ENCODE results near the gene LARP4.

The LARP4 gene

DNA sequence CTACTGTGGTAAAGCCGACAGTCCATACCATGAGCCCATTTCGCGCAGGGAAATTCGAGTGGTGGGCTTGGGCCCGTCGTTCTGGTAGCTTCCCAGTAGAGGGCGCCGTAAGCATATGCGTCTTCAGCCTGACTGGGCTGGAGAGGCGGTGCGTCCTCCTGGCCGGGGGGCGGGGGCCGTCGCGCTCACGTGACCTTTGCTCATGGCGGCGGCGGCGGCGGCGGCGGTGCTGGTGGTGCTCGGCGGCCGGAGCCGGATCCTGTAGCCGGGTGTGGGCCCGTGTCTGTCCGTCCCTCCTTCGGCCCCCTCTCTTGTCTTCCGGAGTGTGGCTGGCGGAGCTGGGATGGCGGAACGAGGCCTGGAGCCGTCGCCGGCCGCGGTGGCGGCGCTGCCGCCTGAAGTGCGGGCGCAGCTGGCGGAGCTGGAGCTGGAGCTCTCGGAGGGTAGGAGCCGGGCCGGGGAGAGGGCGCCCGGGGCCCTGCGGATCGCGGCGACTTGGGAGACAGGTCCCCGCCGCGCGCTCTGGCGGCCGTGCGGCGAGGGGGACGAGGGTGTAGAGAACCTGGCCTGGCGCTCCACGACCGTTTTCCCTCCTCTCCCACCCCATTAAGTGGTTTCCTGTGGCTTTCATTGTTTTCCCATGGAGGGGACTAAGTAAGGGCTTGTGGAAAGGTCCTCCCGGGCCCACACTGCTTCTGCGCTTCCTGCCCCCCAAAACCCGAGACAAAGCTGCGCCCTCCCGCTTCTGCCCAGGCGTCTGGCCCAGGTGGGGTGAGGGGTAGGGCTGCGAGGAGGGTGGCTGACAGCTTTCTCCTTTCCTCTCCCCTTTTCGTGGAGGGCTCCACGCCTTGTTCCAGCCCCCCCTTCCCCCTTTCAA lies 104.4 kb downstream of the LARP4 start, which contains the start of gene DIP2B (continued):
- no peak for TF ChIP-seq ZNF548 (tag by site-specific recombination; IDR thresholded peaks at IDR 0.05)
- TF ChIP-seq, protein P1, sequence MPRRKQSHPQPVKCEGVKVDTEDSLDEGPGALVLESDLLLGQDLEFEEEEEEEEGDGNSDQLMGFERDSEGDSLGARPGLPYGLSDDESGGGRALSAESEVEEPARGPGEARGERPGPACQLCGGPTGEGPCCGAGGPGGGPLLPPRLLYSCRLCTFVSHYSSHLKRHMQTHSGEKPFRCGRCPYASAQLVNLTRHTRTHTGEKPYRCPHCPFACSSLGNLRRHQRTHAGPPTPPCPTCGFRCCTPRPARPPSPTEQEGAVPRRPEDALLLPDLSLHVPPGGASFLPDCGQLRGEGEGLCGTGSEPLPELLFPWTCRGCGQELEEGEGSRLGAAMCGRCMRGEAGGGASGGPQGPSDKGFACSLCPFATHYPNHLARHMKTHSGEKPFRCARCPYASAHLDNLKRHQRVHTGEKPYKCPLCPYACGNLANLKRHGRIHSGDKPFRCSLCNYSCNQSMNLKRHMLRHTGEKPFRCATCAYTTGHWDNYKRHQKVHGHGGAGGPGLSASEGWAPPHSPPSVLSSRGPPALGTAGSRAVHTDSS (tag by site-specific recombination; IDR thresholded peaks at IDR 0.05): no peak
- TF ChIP-seq, protein P2, sequence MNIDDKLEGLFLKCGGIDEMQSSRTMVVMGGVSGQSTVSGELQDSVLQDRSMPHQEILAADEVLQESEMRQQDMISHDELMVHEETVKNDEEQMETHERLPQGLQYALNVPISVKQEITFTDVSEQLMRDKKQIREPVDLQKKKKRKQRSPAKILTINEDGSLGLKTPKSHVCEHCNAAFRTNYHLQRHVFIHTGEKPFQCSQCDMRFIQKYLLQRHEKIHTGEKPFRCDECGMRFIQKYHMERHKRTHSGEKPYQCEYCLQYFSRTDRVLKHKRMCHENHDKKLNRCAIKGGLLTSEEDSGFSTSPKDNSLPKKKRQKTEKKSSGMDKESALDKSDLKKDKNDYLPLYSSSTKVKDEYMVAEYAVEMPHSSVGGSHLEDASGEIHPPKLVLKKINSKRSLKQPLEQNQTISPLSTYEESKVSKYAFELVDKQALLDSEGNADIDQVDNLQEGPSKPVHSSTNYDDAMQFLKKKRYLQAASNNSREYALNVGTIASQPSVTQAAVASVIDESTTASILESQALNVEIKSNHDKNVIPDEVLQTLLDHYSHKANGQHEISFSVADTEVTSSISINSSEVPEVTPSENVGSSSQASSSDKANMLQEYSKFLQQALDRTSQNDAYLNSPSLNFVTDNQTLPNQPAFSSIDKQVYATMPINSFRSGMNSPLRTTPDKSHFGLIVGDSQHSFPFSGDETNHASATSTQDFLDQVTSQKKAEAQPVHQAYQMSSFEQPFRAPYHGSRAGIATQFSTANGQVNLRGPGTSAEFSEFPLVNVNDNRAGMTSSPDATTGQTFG (tag by site-specific recombination; IDR thresholded peaks at IDR 0.05; ENCODE audit: borderline replicate concordance): no peak
- no peak for TF ChIP-seq ZNF114 (tag by site-specific recombination; IDR thresholded peaks at IDR 0.05)
- TF ChIP-seq KLF9 (tag by site-specific recombination; IDR thresholded peaks at IDR 0.05; ENCODE audit: low read depth): peak; percentile 69
- no peak for TF ChIP-seq ZNF510 (tag by site-specific recombination; IDR thresholded peaks at IDR 0.05; ENCODE audit: insufficient replicate concordance)
- TF ChIP-seq GLIS1 (tag by site-specific recombination; IDR thresholded peaks at IDR 0.05): peak; percentile 42
- TF ChIP-seq ZNF341 (tag by site-specific recombination; IDR thresholded peaks at IDR 0.05; ENCODE audit: low read depth): no peak
- TF ChIP-seq ZNF239 (tag by site-specific recombination; IDR thresholded peaks at IDR 0.05): no peak
- TF ChIP-seq ZNF768 (tag by site-specific recombination; IDR thresholded peaks at IDR 0.05): no peak
- no peak for TF ChIP-seq ZNF544 (tag by site-specific recombination; IDR thresholded peaks at IDR 0.05)
- TF ChIP-seq ZNF571 (tag by site-specific recombination; IDR thresholded peaks at IDR 0.05): no peak
- TF ChIP-seq, protein P3, sequence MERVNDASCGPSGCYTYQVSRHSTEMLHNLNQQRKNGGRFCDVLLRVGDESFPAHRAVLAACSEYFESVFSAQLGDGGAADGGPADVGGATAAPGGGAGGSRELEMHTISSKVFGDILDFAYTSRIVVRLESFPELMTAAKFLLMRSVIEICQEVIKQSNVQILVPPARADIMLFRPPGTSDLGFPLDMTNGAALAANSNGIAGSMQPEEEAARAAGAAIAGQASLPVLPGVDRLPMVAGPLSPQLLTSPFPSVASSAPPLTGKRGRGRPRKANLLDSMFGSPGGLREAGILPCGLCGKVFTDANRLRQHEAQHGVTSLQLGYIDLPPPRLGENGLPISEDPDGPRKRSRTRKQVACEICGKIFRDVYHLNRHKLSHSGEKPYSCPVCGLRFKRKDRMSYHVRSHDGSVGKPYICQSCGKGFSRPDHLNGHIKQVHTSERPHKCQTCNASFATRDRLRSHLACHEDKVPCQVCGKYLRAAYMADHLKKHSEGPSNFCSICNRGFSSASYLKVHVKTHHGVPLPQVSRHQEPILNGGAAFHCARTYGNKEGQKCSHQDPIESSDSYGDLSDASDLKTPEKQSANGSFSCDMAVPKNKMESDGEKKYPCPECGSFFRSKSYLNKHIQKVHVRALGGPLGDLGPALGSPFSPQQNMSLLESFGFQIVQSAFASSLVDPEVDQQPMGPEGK (tag by site-specific recombination; IDR thresholded peaks at IDR 0.05): peak; percentile 62
- no peak; the same call in 1 of the 2 replicates for TF ChIP-seq ZNF121 (tag by site-specific recombination; IDR thresholded peaks at IDR 0.05)
- peak; percentile 25; the same call in 1 of the 2 replicates for TF ChIP-seq ZNF629 (tag by site-specific recombination; IDR thresholded peaks at IDR 0.05)
- TF ChIP-seq ZNF677 (tag by site-specific recombination; IDR thresholded peaks at IDR 0.05): 0 out of 2 replicates have a peak, but pooled peaks have one; percentile 31
- no peak for TF ChIP-seq ZNF221 (tag by site-specific recombination; IDR thresholded peaks at IDR 0.05; ENCODE audit: borderline replicate concordance)
- TF ChIP-seq, protein P4, sequence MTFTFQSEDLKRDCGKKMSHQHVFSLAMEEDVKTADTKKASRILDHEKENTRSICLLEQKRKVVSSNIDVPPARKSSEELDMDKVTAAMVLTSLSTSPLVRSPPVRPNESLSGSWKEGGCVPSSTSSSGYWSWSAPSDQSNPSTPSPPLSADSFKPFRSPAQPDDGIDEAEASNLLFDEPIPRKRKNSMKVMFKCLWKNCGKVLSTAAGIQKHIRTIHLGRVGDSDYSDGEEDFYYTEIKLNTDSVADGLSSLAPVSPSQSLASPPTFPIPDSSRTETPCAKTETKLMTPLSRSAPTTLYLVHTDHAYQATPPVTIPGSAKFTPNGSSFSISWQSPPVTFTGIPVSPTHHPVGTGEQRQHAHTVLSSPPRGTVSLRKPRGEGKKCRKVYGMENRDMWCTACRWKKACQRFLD (tag by site-specific recombination; IDR thresholded peaks at IDR 0.05): no peak
- TF ChIP-seq, protein P5, sequence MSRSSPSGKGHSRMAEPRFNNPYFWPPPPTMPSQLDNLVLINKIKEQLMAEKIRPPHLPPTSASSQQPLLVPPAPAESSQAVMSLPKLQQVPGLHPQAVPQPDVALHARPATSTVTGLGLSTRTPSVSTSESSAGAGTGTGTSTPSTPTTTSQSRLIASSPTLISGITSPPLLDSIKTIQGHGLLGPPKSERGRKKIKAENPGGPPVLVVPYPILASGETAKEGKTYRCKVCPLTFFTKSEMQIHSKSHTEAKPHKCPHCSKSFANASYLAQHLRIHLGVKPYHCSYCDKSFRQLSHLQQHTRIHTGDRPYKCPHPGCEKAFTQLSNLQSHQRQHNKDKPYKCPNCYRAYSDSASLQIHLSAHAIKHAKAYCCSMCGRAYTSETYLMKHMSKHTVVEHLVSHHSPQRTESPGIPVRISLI (tag by site-specific recombination; IDR thresholded peaks at IDR 0.05): no peak
- TF ChIP-seq ZNF394 (tag by site-specific recombination; IDR thresholded peaks at IDR 0.05; ENCODE audit: borderline replicate concordance): no peak; the same call in 1 of the 2 replicates
- TF ChIP-seq ZNF19 (tag by site-specific recombination; IDR thresholded peaks at IDR 0.05; ENCODE audit: low read depth): no peak
- peak; percentile 73 for TF ChIP-seq YY1 (tag by site-specific recombination; IDR thresholded peaks at IDR 0.05)
- TF ChIP-seq ZNF426 (tag by site-specific recombination; IDR thresholded peaks at IDR 0.05): 0 out of 2 replicates have a peak, but pooled peaks have one; percentile 4
- TF ChIP-seq BCL11B (tag by site-specific recombination; IDR thresholded peaks at IDR 0.05; ENCODE audit: low read depth): no peak; the same call in 1 of the 2 replicates
- TF ChIP-seq, protein P6, sequence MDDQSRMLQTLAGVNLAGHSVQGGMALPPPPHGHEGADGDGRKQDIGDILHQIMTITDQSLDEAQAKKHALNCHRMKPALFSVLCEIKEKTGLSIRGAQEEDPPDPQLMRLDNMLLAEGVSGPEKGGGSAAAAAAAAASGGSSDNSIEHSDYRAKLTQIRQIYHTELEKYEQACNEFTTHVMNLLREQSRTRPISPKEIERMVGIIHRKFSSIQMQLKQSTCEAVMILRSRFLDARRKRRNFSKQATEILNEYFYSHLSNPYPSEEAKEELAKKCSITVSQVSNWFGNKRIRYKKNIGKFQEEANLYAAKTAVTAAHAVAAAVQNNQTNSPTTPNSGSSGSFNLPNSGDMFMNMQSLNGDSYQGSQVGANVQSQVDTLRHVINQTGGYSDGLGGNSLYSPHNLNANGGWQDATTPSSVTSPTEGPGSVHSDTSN (CRISPR knock-in tag; IDR thresholded peaks at IDR 0.05): peak; percentile 61; the same call in 1 of the 2 replicates
- TF ChIP-seq, protein P7, sequence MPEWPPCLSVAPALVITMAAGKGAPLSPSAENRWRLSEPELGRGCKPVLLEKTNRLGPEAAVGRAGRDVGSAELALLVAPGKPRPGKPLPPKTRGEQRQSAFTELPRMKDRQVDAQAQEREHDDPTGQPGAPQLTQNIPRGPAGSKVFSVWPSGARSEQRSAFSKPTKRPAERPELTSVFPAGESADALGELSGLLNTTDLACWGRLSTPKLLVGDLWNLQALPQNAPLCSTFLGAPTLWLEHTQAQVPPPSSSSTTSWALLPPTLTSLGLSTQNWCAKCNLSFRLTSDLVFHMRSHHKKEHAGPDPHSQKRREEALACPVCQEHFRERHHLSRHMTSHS (tag by site-specific recombination; IDR thresholded peaks at IDR 0.05): no peak
- TF ChIP-seq ZNF2 (tag by site-specific recombination; IDR thresholded peaks at IDR 0.05): 0 out of 2 replicates have a peak, but pooled peaks have one; percentile 32
- TF ChIP-seq ZNF184 (tag by site-specific recombination; IDR thresholded peaks at IDR 0.05): peak; percentile 44; the same call in 1 of the 2 replicates
- no peak for TF ChIP-seq ZNF169 (tag by site-specific recombination; IDR thresholded peaks at IDR 0.05)

All from HEK293 (cell line).